Neural progenitor cell (in vitro differentiated cells): ENCODE results near the gene PGRMC2.

Experiments used
- CTCF ChIP-seq: fragments of 200-600 bp; sonication (generic); IDR thresholded peaks from 2 replicates; pipeline ENCODE4 v1.5.1; 2017; ENCODE audit warnings: antibody characterized with exemption, mild to moderate bottlenecking
- EZH2 ChIP-seq: fragments of 200-600 bp; sonication (generic); IDR thresholded peaks from 2 replicates; pipeline ENCODE4 v1.6.1; 2017; ENCODE audit warnings: antibody characterized with exemption, mild to moderate bottlenecking, moderate library complexity
- EZH2phosphoT487 ChIP-seq: fragments of 200-600 bp; sonication (generic); IDR thresholded peaks from 2 replicates; pipeline ENCODE4 v1.6.1; 2017; ENCODE audit warnings: antibody characterized with exemption

DNA sequence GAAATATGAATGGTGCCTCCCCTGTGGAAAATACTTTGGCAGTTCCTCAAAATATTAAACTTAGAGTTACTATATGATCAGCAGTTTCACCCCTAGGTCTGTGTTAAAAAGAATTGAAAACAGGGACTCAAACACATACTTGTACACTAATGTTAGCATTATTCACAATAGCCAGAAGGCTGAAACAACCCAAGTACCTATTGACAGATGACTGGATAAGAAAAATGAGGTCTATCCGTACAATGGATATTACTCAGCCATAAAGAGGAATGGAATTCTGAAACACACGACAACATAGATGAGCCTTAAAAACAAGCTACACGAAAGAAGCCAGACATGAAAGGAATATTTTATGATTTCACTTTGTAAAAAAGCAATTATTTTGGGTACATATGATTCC, 54.9 kb downstream of the PGRMC2 start:
- no peak for TF ChIP-seq CTCF
- TF ChIP-seq EZH2 = no peak
- no peak for TF ChIP-seq EZH2phosphoT487
